GM12873 (cell line): ENCODE measurements around the gene ELANE.
A peak's percentile ranks its signal among the peaks of the same experiment; 100 is the strongest.

Experiments
- CTCF ChIP-seq: IDR thresholded peaks from 2 replicates; pipeline ENCODE4 v1.5.1; 2012; ENCODE audit warnings: low read depth, mild to moderate bottlenecking, moderate library complexity, low read length, control low read depth; ENCODE audit not compliant: insufficient read depth; ENCODE audit errors: missing control alignments

The ELANE gene

GRCh38 chr19:892894-893689, 41.0 kb downstream of the ELANE start, which contains the start of the genes MED16 and RNU6-9:
Gene MED16, minus strand, starts transcription at chr19:893187. Its CDS starts 2,056 bp downstream, at chr19:891131.
Gene RNU6-9, plus strand, starts transcription at chr19:893484.
- no peak for TF ChIP-seq CTCF

- no peak for TF ChIP-seq CTCF
These were observed 44.3 kb downstream of the ELANE start for GRCh38 chr19:896434-896833.

GRCh38 chr19:896999-897398, 44.9 kb downstream of the ELANE start:
- no peak for TF ChIP-seq CTCF

- TF ChIP-seq CTCF = peak; percentile 18
These were observed 45.4 kb downstream of the ELANE start for GRCh38 chr19:897442-898039.

- no peak for TF ChIP-seq CTCF
These were observed 46.6 kb downstream of the ELANE start for GRCh38 chr19:898663-899062.

GRCh38 chr19:899336-900042, 47.4 kb downstream of the ELANE start:
- TF ChIP-seq CTCF = no peak

GRCh38 chr19:900043-900301, 47.9 kb downstream of the ELANE start:
- TF ChIP-seq CTCF = no peak
